ENCODE measurements around the gene SLC2A10. TPM values are rescaled to one million over a fixed set of nuclear protein-coding genes. Genes with fewer than 3 reads are reported as not detected.

The SLC2A10 gene
- total RNA-seq, 1 experiment from 2014 or later: 33.6 TPM

DNA sequence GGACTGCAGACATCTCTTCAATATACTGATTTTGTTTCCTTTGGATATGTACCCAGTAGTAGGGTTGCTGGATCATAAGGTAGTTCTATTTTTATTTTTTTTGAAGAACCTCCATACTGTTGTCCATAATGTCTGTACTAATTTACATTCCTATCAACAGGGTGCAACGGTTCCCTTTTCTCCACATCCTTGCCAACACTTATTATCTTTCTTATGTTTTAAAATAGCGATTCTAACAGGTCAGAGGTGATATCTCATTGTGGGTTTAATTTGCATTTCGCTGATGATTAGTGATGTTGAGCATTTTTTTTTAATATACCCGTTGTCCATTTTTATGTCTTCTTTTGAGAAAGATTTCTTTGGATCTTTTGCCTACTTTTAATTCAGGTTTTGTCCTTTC is 18.3 kb upstream of the SLC2A10 start:
- Histone ChIP-seq H3K27ac (no peak overlapping the region), H3K36me3 (ENCODE audit: low read depth) (peaks cover 6% of the 10 kb centered on the region; the same call in 1 of the 2 replicates), H3K4me3 (no peak overlapping the region), H4K20me1 (ENCODE audit: insufficient read depth) (0 out of 2 replicates have a peak, but pooled peaks cover 3% of the 10 kb centered on the region), H3K27me3 (ENCODE audit: insufficient read depth, low read depth) (no peaks in the 10 kb centered on the region), H3K4me2 (no peak overlapping the region), H2AFZ (no peak overlapping the region), H3K79me2 (ENCODE audit: low read depth) (peaks cover 27% of the 10 kb centered on the region), H3F3A (ENCODE audit: insufficient read depth, low read depth) (peaks cover 8% of the 10 kb centered on the region; the same call in 1 of the 2 replicates), H3K4me1 (replicated peaks; ENCODE audit: insufficient read depth) (peaks cover 26% of the 10 kb centered on the region), H3K9me3 (ENCODE audit: insufficient read depth, low read depth) (no peaks in the 10 kb centered on the region), H3K9me2 (ENCODE audit: insufficient read depth) (no peaks in the 10 kb centered on the region)
- intact Hi-C loops (cut with micrococcal nuclease; ENCODE audit: unreplicated experiment): no loop called here
- BruUV-seq (replicated peaks): no TSS peak
- TF ChIP-seq EZH2 (IDR thresholded peaks at IDR 0.05; ENCODE audit: low read depth) (no peak), CTCF (conservative IDR thresholded peaks at IDR 0.05) (no peak)
- CTCF ChIA-PET: no interaction called here
- POLR2A ChIA-PET (ENCODE audit: unreplicated experiment): no interaction called here
- no peak for DNase-seq

GRCh38 chr20:46694484-46694883 is 15.0 kb upstream of the SLC2A10 start:
- Histone ChIP-seq H3K27ac (no peak overlapping the region), H3K4me3 (no peak overlapping the region), H3K4me1 (replicated peaks; ENCODE audit: insufficient read depth) (peaks cover 8% of the 10 kb centered on the region), H3K9me2 (ENCODE audit: insufficient read depth) (no peaks in the 10 kb centered on the region), H3K4me2 (no peak overlapping the region), H3K9me3 (ENCODE audit: insufficient read depth, low read depth) (no peaks in the 10 kb centered on the region), H3K36me3 (ENCODE audit: low read depth) (no peaks in the 10 kb centered on the region), H3F3A (ENCODE audit: insufficient read depth, low read depth) (no peaks in the 10 kb centered on the region), H4K20me1 (ENCODE audit: insufficient read depth) (no peaks in the 10 kb centered on the region), H2AFZ (no peak overlapping the region), H3K79me2 (ENCODE audit: low read depth) (no peaks in the 10 kb centered on the region), H3K27me3 (ENCODE audit: insufficient read depth, low read depth) (no peaks in the 10 kb centered on the region)
- POLR2A ChIA-PET (ENCODE audit: unreplicated experiment): no interaction called here
- peak in 1 of 2 experiments; percentile 34 for DNase-seq
- intact Hi-C loops (cut with micrococcal nuclease; ENCODE audit: unreplicated experiment): no loop called here
- TF ChIP-seq CTCF (conservative IDR thresholded peaks at IDR 0.05): no peak
- no peak for TF ChIP-seq EZH2 (IDR thresholded peaks at IDR 0.05; ENCODE audit: low read depth)
- CTCF ChIA-PET: no interaction called here
- no TSS peak for BruUV-seq (replicated peaks)

DNA sequence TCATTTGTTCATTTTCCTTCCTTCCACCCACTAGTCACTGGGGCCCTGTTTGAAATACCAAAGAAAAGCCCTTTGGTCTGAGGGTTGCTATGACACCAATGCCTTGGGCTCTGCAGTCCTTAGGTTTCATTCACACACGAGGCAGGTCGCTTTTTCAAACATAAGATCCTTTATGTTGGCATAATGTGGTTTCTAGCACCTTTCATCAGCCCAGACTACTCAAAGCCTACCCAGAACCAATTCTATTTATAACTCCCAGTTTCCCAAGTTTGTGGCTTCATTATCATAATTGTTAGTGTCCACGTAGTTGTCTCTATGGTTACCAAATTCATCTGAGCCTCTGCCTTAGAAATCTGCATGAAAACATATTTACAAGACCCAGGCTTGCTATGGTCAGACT is 13.6 kb upstream of the SLC2A10 start:
- Histone ChIP-seq H3F3A (ENCODE audit: insufficient read depth, low read depth) (no peaks in the 10 kb centered on the region), H2AFZ (no peak overlapping the region), H3K36me3 (ENCODE audit: low read depth) (no peaks in the 10 kb centered on the region), H3K4me3 (no peak overlapping the region), H3K4me1 (replicated peaks; ENCODE audit: insufficient read depth) (no peaks in the 10 kb centered on the region), H3K79me2 (ENCODE audit: low read depth) (no peaks in the 10 kb centered on the region), H4K20me1 (ENCODE audit: insufficient read depth) (no peaks in the 10 kb centered on the region), H3K9me2 (ENCODE audit: insufficient read depth) (no peaks in the 10 kb centered on the region), H3K9me3 (ENCODE audit: insufficient read depth, low read depth) (no peaks in the 10 kb centered on the region), H3K4me2 (peak overlapping the region; percentile 16; the same call in 1 of the 2 replicates), H3K27ac (no peak overlapping the region), H3K27me3 (ENCODE audit: insufficient read depth, low read depth) (no peaks in the 10 kb centered on the region)
- peak in 1 of 2 experiments; percentile 39 for DNase-seq
- TF ChIP-seq EZH2 (IDR thresholded peaks at IDR 0.05; ENCODE audit: low read depth) (no peak), CTCF (conservative IDR thresholded peaks at IDR 0.05) (no peak)
- ChIA-PET POLR2A (ENCODE audit: unreplicated experiment) (no interaction called here), CTCF (no interaction called here)
- no TSS peak for BruUV-seq (replicated peaks)
- intact Hi-C loops (cut with micrococcal nuclease; ENCODE audit: unreplicated experiment): no loop called here

All from PC-9 (cell line).